ENCODE measurements around the gene PPP1R36. TPM values are rescaled to one million over a fixed set of nuclear protein-coding genes. Genes with fewer than 3 reads are reported as not detected.
"Not testable (repeated sequence)": the region's sequence is repeated elsewhere in the genome, so short reads cannot be mapped to it uniquely, and the experiment has no call there.

Gene PPP1R36
- total and polyA plus RNA-seq, 2 experiments from 2014 or later = 0.23 TPM; not detected in 1

- 95% methylated on average over 5 of the region's 5 CpGs for WGBS (ENCODE audit: low lambda C conversion rate, missing lambda C conversion rate)
- no peak overlapping the region for H2AFZ ChIP-seq
Observed at GRCh38 chr14:64556526-64556925, 6.8 kb downstream of the PPP1R36 start.

GRCh38 chr14:64558216-64558615 lies 8.5 kb downstream of the PPP1R36 start:
- WGBS (ENCODE audit: low lambda C conversion rate, missing lambda C conversion rate) = 94% methylated on average over 2 of the region's 2 CpGs
- not testable (repeated sequence) for H3K27ac ChIP-seq, H3K79me2 ChIP-seq

More at GRCh38 chr14:64556526-64556925, 6.8 kb downstream of the PPP1R36 start:
- Histone ChIP-seq H3K36me3 (replicated peaks; ENCODE audit: insufficient read depth, low read depth) (no peaks in the 10 kb centered on the region), H3K4me2 (no peak overlapping the region), H3K4me3 (no peak overlapping the region), H3K4me1 (ENCODE audit: insufficient read depth) (peaks cover 4% of the 10 kb centered on the region), H4K20me1 (ENCODE audit: insufficient read depth, poor library complexity, severe bottlenecking) (no peaks in the 10 kb centered on the region), H3K79me2 (no peaks in the 10 kb centered on the region), H3K27me3 (no peaks in the 10 kb centered on the region), H3K9me3 (ENCODE audit: low read depth) (no peaks in the 10 kb centered on the region), H3K9me2 (replicated peaks; ENCODE audit: insufficient read depth) (no peaks in the 10 kb centered on the region), H3K27ac (no peak overlapping the region)
- no peak for TF ChIP-seq EZH2phosphoT487 (IDR thresholded peaks at IDR 0.05; ENCODE audit: low read depth, severe bottlenecking, unreplicated experiment)
- TF ChIP-seq CTCF (IDR thresholded peaks at IDR 0.05; ENCODE audit: poor library complexity) = no peak
- TF ChIP-seq EZH2 (IDR thresholded peaks at IDR 0.05; ENCODE audit: borderline replicate concordance) = no peak
- no peak for DNase-seq (ENCODE audit: low spot score)

GRCh38 chr14:64561631-64562030 lies 11.9 kb downstream of the PPP1R36 start:
- no peaks in the 10 kb centered on the region for H3K27me3 ChIP-seq
- H3K36me3 ChIP-seq (replicated peaks; ENCODE audit: insufficient read depth, low read depth) = no peaks in the 10 kb centered on the region
- 87% methylated on average over 2 of the region's 2 CpGs for WGBS (ENCODE audit: low lambda C conversion rate, missing lambda C conversion rate)
- no peak for TF ChIP-seq CTCF (IDR thresholded peaks at IDR 0.05; ENCODE audit: poor library complexity)
- no peak for TF ChIP-seq EZH2 (IDR thresholded peaks at IDR 0.05; ENCODE audit: borderline replicate concordance)
- TF ChIP-seq EZH2phosphoT487 (IDR thresholded peaks at IDR 0.05; ENCODE audit: low read depth, severe bottlenecking, unreplicated experiment) = no peak
- H3K4me2 ChIP-seq = no peak overlapping the region
- H3K9me2 ChIP-seq (replicated peaks; ENCODE audit: insufficient read depth) = no peaks in the 10 kb centered on the region
- H3K79me2 ChIP-seq = no peaks in the 10 kb centered on the region
- H3K4me1 ChIP-seq (ENCODE audit: insufficient read depth) = no peaks in the 10 kb centered on the region
- no peak overlapping the region for H2AFZ ChIP-seq
- H3K4me3 ChIP-seq = no peak overlapping the region
- no peaks in the 10 kb centered on the region for H3K9me3 ChIP-seq (ENCODE audit: low read depth)
- H3K27ac ChIP-seq = no peak overlapping the region
- no peaks in the 10 kb centered on the region for H4K20me1 ChIP-seq (ENCODE audit: insufficient read depth, poor library complexity, severe bottlenecking)
- no peak for DNase-seq (ENCODE audit: low spot score)

More at GRCh38 chr14:64558216-64558615, 8.5 kb downstream of the PPP1R36 start:
- H3K4me3 ChIP-seq; DNase-seq (ENCODE audit: low spot score); H2AFZ ChIP-seq; H3K9me3 ChIP-seq (ENCODE audit: low read depth); H4K20me1 ChIP-seq (ENCODE audit: insufficient read depth, poor library complexity, severe bottlenecking); H3K9me2 ChIP-seq (replicated peaks; ENCODE audit: insufficient read depth); H3K27me3 ChIP-seq; H3K36me3 ChIP-seq (replicated peaks; ENCODE audit: insufficient read depth, low read depth); H3K4me1 ChIP-seq (ENCODE audit: insufficient read depth); H3K4me2 ChIP-seq: not testable (repeated sequence)

- no peaks in the 10 kb centered on the region for H3K36me3 ChIP-seq (replicated peaks; ENCODE audit: insufficient read depth, low read depth)
- no peak overlapping the region for H3K4me2 ChIP-seq
- H4K20me1 ChIP-seq (ENCODE audit: insufficient read depth, poor library complexity, severe bottlenecking) = no peaks in the 10 kb centered on the region
- H3K79me2 ChIP-seq = no peaks in the 10 kb centered on the region
- H2AFZ ChIP-seq = no peak overlapping the region
- no peaks in the 10 kb centered on the region for H3K27me3 ChIP-seq
- H3K9me3 ChIP-seq (ENCODE audit: low read depth) = no peaks in the 10 kb centered on the region
- DNase-seq (ENCODE audit: low spot score) = peak; percentile 34
- no peak for TF ChIP-seq EZH2phosphoT487 (IDR thresholded peaks at IDR 0.05; ENCODE audit: low read depth, severe bottlenecking, unreplicated experiment)
- TF ChIP-seq EZH2 (IDR thresholded peaks at IDR 0.05; ENCODE audit: borderline replicate concordance) = no peak
- TF ChIP-seq CTCF (IDR thresholded peaks at IDR 0.05; ENCODE audit: poor library complexity) = no peak
- no peak overlapping the region for H3K27ac ChIP-seq
- H3K4me1 ChIP-seq (ENCODE audit: insufficient read depth) = no peaks in the 10 kb centered on the region
- no peaks in the 10 kb centered on the region for H3K9me2 ChIP-seq (replicated peaks; ENCODE audit: insufficient read depth)
- H3K4me3 ChIP-seq = no peak overlapping the region
Observed at GRCh38 chr14:64562436-64562835, 12.7 kb downstream of the PPP1R36 start.
